Skeletal muscle tissue (tissue), 4 donors: ENCODE measurements around the gene ALDH18A1. TPM values are rescaled to one million over a fixed set of nuclear protein-coding genes. Genes with fewer than 3 reads are reported as not detected.

Experiments used
- H3K27ac ChIP-seq: one replicate; pipeline ENCODE4 v1.7.0; 2013; ENCODE audit warnings: mild to moderate bottlenecking, low read depth, low read length, inconsistent platforms
- H3K27me3 ChIP-seq, 3 donors: one replicate each; pipeline ENCODE4 v1.7.0; 2013; ENCODE audit warnings: low read length in 3 of 3; ENCODE audit not compliant: control insufficient read depth in 3 of 3, insufficient read depth in 3 of 3
- H3K36me3 ChIP-seq, 3 donors: one replicate each; pipeline ENCODE4 v1.7.0; 2013; ENCODE audit warnings: low read length in 3 of 3; ENCODE audit not compliant: control insufficient read depth in 3 of 3, insufficient read depth in 3 of 3
- H3K4me1 ChIP-seq, 3 donors: one replicate each; pipeline ENCODE4 v1.7.0; 2013; ENCODE audit warnings: low read length in 3 of 3, mild to moderate bottlenecking in 3 of 3; ENCODE audit not compliant: control insufficient read depth in 3 of 3, insufficient read depth in 3 of 3
- H3K4me3 ChIP-seq, 3 donors: one replicate each; pipeline ENCODE4 v1.7.0; 2013; ENCODE audit warnings: low read length in 3 of 3
- H3K9ac ChIP-seq, 3 donors: one replicate each; pipeline ENCODE4 v1.7.0; 2013; ENCODE audit warnings: low read length in 3 of 3, mild to moderate bottlenecking in 3 of 3, moderate library complexity in 2 of 3, low read depth in 1 of 3
- H3K9me3 ChIP-seq, 3 donors: one replicate each; pipeline ENCODE4 v1.7.0; 2013; ENCODE audit warnings: low read length in 3 of 3; ENCODE audit not compliant: control insufficient read depth in 3 of 3
- total RNA-seq: library from RNA; depleted of rRNA; stranded (reverse); fragments of >200 nt; gene quantifications from one replicate; pipeline ENCODE4 v1.2.3, GENCODE V29; 2014
- donor health status: Osteomylitis.

Gene ALDH18A1
- 64.2 TPM for total RNA-seq

DNA sequence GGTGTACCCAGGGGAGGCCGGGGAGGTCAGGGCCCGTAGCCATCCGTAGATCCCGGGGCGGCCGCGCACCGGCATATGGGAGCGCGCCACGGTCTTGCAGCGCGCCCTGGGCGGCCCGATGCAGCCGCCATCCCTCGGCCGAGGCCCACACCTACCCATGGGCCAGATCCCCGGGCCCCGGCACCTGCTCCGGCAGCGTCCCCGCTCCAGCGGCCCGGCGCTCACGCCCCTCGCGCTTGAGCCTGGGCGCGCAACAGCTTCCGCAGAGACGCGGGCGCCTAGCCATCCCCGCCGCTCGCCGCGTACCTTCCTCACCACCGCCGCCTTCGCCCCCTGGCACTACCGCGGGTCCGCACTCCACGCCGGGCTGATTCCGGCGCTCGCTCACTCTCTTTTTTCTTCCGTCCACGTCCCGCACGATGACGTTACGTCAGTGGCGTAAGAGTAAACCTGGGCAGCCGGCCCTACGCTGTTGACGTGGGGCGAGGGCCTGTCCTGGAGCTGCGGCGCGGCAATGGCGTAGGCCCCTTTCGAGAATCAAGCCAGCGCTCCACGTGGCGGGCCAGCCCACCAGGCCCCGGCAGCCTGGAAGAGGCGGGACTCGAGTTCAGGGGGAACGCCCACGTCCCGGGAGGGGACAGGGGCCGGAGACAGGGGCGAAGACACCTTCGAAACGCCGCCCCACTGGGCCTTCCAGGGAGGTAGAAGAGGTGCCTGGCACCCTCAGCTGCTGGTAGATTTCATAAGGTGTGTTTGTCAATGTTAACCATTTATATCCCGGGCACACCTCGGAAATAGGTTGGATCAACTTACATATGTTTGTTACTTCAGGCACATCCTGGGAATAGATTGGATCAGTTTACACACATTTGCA lies at the start of gene ALDH18A1:
TSS of gene ALDH18A1 (minus strand) at position 421 of the 874 bp plus-strand sequence. CDS start 3,334 bp downstream, outside the sequence.
- Histone ChIP-seq H3K27me3 (no peaks in the 10 kb centered on the region), H3K27ac (no peak within 1 kb of the TSS), H3K9me3 (no peaks in the 10 kb centered on the region), H3K36me3 (peaks cover 3 to 6% (median 3%) of the 10 kb centered on the region in 3 donors), H3K4me1 (peaks cover 5 to 13% (median 10%) of the 10 kb centered on the region in 3 donors), H3K9ac (peak within 1 kb of the TSS; percentile 79 to 84 (median 81)), H3K4me3 (peak within 1 kb of the TSS; percentile 77 to 88 (median 86))

DNA sequence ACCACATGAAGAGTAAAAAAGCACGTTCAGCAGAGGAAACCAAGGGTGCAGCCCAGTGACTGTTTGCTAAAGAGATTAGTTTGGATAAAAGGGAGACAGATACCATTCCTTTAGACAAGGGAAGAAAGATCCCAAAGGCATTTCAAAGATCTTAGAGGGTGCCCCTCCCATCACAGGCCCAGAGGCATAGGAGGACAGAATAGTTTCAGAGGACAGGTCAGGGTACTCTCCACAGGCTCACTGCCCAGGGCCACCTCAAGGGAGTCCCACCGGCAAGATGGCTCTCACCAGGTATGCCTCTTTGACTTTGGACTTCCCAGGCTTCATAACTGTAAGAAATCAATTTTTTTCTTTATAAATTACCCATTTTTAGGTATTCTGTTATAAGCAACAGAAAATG lies 41.9 kb upstream of the ALDH18A1 start:
- Histone ChIP-seq H3K4me3 (no peak overlapping the region), H3K27ac (no peak overlapping the region), H3K27me3 (no peaks in the 10 kb centered on the region), H3K9ac (no peak overlapping the region), H3K36me3 (no peaks in the 10 kb centered on the region), H3K4me1 (peaks cover 0 to 4% (median under 1%) of the 10 kb centered on the region in 3 donors), H3K9me3 (no peaks in the 10 kb centered on the region)

DNA sequence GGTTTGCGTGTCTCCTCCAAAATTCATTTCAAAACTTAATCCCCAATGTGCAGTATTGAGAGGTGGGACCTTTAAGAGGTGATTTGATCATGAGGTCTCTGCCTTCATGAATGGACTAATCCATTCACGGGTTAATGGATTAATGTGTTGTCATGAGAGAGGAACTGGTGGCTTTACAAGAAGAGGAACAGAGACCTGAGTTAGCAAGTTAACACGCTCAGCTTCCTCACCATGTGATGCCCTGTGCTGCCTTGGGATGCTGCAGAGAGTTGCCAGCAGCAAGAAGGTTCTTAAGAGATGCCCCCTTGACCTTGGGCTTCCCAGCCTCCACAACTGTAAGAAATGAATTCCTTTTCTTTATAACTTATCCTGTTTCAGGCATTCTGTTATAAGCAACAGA lies 40.9 kb upstream of the ALDH18A1 start:
- H3K4me3 ChIP-seq, result no peak overlapping the region

DNA sequence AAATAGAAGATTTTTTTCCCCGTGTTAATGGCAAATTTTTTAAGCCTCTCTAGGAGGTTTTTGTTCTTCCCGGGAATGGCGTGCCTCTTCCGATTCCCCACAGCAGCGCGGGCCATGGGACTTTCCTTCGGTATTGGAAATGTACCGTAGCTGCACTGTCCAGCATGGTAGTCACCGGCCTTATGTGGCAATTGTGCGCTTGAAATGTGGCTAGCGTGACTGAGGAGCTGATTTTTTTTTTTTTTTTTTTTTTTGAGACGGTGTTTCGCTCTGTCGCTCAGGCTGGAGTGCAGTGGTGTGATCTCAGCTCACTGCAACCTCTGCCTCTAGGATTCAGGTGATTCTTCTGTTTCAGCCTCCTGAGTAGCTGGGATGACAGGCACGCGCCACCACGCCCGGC lies 38.2 kb upstream of the ALDH18A1 start:
- Histone ChIP-seq H3K36me3 (peaks cover 0 to 19% (median 2%) of the 10 kb centered on the region in 3 donors), H3K27ac (no peak overlapping the region), H3K9ac (no peak overlapping the region), H3K27me3 (no peaks in the 10 kb centered on the region), H3K4me1 (peaks cover 7 to 13% (median 11%) of the 10 kb centered on the region in 3 donors), H3K9me3 (no peaks in the 10 kb centered on the region), H3K4me3 (no peak overlapping the region)

More for the DNA sequence above, 40.9 kb upstream of the ALDH18A1 start:
- no peaks in the 10 kb centered on the region for H3K9me3 ChIP-seq
- H3K27ac ChIP-seq, result no peak overlapping the region
- H3K36me3 ChIP-seq, result no peaks in the 10 kb centered on the region
- peaks cover 7 to 13% (median 7%) of the 10 kb centered on the region in 3 donors for H3K4me1 ChIP-seq
- H3K9ac ChIP-seq, result no peak overlapping the region
- no peaks in the 10 kb centered on the region for H3K27me3 ChIP-seq

DNA sequence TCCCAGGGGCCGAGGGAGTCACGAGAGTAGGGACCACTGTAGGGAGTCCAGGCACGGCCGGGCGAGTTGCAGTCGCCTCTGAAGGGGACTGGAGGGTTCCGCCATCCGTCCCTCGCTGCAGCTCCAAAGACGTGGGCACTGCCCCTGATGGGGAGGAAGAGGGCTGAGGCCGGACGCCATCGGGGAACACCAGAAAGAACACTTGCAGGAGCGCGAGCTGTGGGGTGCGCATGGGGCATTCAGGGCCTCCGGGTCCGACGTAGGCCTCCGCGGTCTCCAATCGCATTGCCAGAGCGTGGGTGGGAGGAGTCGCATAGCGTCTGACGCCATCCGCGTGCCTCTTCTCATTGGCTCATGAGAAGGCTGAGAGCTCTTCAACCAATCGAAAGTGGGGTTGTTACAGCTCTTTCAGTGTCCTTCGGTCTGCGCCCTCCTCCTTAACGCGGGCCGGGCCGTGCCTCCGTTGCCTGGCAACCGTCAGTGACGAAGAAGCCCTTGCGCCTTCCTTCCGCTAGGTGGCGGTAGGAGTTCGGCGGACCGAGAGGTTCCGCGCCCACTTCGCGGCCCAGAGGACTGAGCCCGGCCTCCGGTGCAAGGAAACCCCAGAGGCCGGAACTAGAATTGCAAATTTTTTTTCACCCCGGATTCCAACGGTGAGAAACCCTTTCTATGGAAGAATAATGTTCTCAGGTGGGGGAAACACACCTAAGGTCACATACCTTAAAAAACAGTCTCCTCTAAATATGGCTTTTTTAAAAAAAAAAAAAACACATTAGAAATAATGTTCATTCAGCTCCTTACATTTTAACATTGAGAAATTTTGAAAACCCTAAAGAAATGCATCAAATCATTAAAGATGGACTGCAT lies 37.4 kb upstream of the ALDH18A1 start, which contains the start of gene TCTN3:
TSS of gene TCTN3 (minus strand) at position 260 of the 867 bp plus-strand sequence. CDS start at position 232, 28 bp downstream.
- Histone ChIP-seq H3K36me3 (peaks cover 4 to 22% (median 6%) of the 10 kb centered on the region in 3 donors), H3K4me3 (peak within 1 kb of the TSS; percentile 87 to 97 (median 93)), H3K27me3 (no peaks in the 10 kb centered on the region), H3K27ac (peak within 1 kb of the TSS; percentile 70), H3K9me3 (no peaks in the 10 kb centered on the region), H3K4me1 (peaks cover 7 to 13% (median 11%) of the 10 kb centered on the region in 3 donors), H3K9ac (peak within 1 kb of the TSS; percentile 81 to 91 (median 91))

DNA sequence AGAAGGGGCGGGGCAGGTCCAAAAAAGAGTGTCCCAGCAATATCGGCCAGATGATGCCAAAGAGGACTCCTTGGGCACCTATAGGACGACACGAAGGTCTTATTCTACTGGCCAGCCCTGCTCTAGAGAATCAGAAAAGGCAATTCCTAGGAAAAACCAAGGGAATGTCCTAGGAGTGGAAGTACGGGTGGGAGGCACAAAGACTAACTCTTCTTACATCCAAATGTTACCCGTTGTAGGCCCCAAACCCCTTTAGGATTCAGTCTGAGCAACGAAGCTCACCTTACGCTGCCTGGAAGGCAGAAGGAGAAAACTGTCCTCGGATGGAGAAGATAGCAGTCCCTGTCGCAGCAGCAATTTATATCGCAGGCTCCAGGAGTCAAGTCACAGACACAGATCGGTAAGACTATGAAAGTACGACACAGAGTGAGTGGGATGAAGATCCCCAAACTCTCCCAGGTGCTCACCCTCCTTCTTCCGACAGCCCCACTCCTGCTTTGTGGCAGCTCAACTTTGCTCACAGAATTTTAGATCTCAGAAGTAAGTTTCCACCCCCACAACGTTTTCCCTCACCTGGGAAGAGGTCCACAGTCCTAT lies 36.7 kb upstream of the ALDH18A1 start:
- peaks cover 7 to 13% (median 11%) of the 10 kb centered on the region in 3 donors for H3K4me1 ChIP-seq
- H3K9me3 ChIP-seq, result no peaks in the 10 kb centered on the region
- no peaks in the 10 kb centered on the region for H3K27me3 ChIP-seq
- peak overlapping the region; percentile 70 for H3K27ac ChIP-seq
- H3K36me3 ChIP-seq, result peaks cover 4 to 26% (median 9%) of the 10 kb centered on the region in 3 donors
- peak overlapping the region; percentile 87 to 97 (median 93) for H3K4me3 ChIP-seq
- peak overlapping the region; percentile 81 to 91 (median 91) for H3K9ac ChIP-seq

DNA sequence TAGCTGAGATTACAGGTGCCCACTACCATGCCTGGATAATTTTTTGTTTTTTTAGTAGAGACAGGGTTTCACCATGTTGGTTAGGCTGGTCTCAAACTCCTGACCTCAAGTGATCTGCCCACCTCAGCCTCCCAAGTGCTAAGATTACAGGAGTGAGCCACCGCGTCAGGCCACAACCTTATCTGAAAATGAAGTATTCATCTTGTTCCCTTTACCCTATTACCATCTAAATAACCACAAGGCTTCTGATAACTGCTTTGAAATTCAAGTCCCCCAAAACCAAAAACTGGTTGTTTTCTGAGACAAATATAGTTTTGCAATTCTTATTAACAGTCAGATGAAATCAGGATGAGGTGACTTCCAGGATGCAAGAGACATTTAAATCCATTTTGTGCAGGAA lies 34.8 kb upstream of the ALDH18A1 start:
- Histone ChIP-seq H3K27ac (no peak overlapping the region), H3K9me3 (no peaks in the 10 kb centered on the region), H3K4me1 (peaks cover 7 to 13% (median 11%) of the 10 kb centered on the region in 3 donors), H3K4me3 (no peak overlapping the region), H3K27me3 (no peaks in the 10 kb centered on the region), H3K36me3 (peaks cover 15 to 38% (median 20%) of the 10 kb centered on the region in 3 donors), H3K9ac (no peak overlapping the region)

DNA sequence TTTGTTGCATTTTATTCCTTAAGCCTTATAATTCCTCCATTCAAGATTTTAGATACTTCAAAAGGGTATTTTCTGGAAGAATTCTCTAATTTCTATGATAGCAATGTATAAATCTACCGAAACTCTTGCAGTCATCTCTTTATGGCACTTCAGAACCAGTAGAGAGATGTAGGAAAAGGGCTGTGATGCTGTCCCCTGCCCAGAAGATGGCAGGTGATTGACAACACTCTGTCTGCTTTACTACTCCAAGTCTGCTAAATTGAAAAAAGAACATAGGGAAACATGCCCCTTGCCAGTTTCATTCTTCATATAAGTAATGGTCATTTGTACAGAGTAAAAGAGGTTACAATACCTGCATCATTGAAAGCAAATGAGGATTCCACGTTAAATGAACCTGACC lies 32.1 kb upstream of the ALDH18A1 start:
- no peak overlapping the region for H3K27ac ChIP-seq
- no peaks in the 10 kb centered on the region for H3K27me3 ChIP-seq
- H3K36me3 ChIP-seq, result peaks cover 17 to 61% (median 41%) of the 10 kb centered on the region in 3 donors
- H3K9ac ChIP-seq, result no peak overlapping the region
- peaks cover 7 to 11% (median 11%) of the 10 kb centered on the region in 3 donors for H3K4me1 ChIP-seq
- H3K4me3 ChIP-seq, result no peak overlapping the region
- H3K9me3 ChIP-seq, result no peaks in the 10 kb centered on the region

DNA sequence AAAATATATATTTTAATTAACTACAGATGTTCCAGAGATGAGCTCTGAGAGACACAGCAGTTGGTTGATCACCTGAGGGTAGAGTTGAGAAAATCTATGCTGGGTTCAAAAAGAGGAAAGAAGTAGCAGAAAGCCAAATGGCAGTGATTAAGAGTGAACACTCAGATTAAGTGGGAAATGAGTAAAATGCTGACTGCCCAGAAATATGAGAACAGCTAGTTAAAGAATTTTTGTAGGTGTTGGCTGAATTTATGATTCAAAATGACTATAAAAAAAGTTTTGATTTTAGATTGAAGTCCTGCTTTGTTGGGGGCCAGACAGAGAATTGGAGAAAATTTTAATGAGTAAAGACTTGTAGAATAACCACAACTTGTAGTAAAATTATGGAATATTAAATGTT lies 27.5 kb upstream of the ALDH18A1 start:
- Histone ChIP-seq H3K4me3 (no peak overlapping the region), H3K36me3 (peaks cover 21 to 69% (median 66%) of the 10 kb centered on the region in 3 donors), H3K27ac (no peak overlapping the region), H3K4me1 (no peaks in the 10 kb centered on the region), H3K27me3 (no peaks in the 10 kb centered on the region), H3K9ac (no peak overlapping the region), H3K9me3 (no peaks in the 10 kb centered on the region)
